Measurements from ENCODE around the gene GAPT. TPM values are rescaled to one million over a fixed set of nuclear protein-coding genes. Genes with fewer than 3 reads are reported as not detected.

GAPT gene
- total and polyA plus RNA-seq, 2 donors (not counting 3 experiments of a cell fraction or from before 2014, with no cell fraction given): not detected

DNA sequence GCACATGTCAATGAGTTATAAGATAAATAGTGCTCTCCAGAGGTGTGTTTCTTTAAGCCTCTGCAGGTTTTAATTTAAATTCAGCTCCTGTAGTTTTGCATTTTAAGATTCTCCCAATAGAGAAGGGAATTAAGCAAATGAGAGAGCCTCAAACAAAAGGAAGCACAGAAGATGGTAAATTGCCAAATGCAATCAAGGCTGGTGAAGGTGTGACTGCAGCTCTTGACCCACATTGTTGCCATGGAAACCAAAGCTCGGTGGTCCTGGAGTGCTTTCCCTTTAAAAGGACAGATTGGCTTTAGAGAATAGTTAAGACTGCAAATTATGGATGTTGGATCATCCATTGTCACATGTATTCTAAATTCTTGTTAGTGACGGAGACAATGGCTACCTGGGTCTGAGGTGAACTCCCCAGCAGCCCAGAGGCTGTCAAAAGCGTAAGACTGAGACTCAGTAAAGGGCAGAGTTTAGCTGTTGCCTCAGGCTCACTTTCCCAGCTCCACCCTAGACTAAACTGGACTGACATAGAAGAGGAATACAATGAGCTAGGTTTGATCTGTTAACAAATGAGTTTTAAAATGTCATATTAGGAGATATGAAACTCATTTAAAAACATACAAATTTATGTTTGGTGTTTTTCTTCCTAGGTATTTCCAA lies 12.3 kb downstream of the GAPT start:
- POLR2A ChIA-PET: no interaction called here
- Histone ChIP-seq H3K4me3 (replicated peaks in 1 of 3; ENCODE audit: insufficient read depth in 1 of 3, low read depth in 1 of 3, low read length in 3 of 3) (no peak overlapping the region), H2AFZ (ENCODE audit: low read depth, low read length) (no peak overlapping the region), H3K9ac (replicated peaks; ENCODE audit: extremely low read depth, insufficient read depth, low read length) (no peak overlapping the region), H3K79me2 (ENCODE audit: control insufficient read depth, insufficient read depth, low read length) (no peaks in the 10 kb centered on the region), H3K9me3 (replicated peaks; ENCODE audit: control insufficient read depth, insufficient read depth, low read length) (no peaks in the 10 kb centered on the region), H3K9me1 (replicated peaks; ENCODE audit: control insufficient read depth, extremely low read depth, insufficient read depth, low read length) (no peaks in the 10 kb centered on the region), H3K27ac (ENCODE audit: insufficient read depth, low read depth, low read length) (no peak overlapping the region), H3K4me2 (ENCODE audit: insufficient read depth, low read length) (no peak overlapping the region), H3K27me3 (ENCODE audit: control insufficient read depth in 2 of 2, insufficient read depth in 2 of 2, low read length in 2 of 2) (peaks cover 3 to 5% of the 10 kb centered on the region in 2 experiments), H3K36me3 (ENCODE audit: control insufficient read depth in 2 of 2, extremely low read depth in 1 of 2, insufficient read depth in 2 of 2, low read length in 2 of 2) (no peaks in the 10 kb centered on the region), H3K4me1 (ENCODE audit: control insufficient read depth, extremely low read depth, insufficient read depth, low read length) (no peaks in the 10 kb centered on the region), H4K20me1 (replicated peaks; ENCODE audit: control insufficient read depth, extremely low read depth, insufficient read depth, low read length) (no peaks in the 10 kb centered on the region)
- FAIRE-seq (no peak), DNase-seq (ENCODE audit: low read depth, low spot score) (no peak)
- TF ChIP-seq GATA2 (IDR thresholded peaks at IDR 0.05; ENCODE audit: insufficient read depth, insufficient read length, low read depth, low read length) (no peak), MYC (IDR thresholded peaks at IDR 0.05; ENCODE audit: low read depth, low read length) (no peak), JUN (IDR thresholded peaks at IDR 0.05; ENCODE audit: borderline replicate concordance, insufficient read depth, insufficient read length, low read depth) (no peak), MAX (IDR thresholded peaks at IDR 0.05; ENCODE audit: insufficient read depth, insufficient read length) (no peak), POLR2A (IDR thresholded peaks at IDR 0.05; ENCODE audit: low read depth, low read length) (no peak)
- TF ChIP-seq, protein P1, sequence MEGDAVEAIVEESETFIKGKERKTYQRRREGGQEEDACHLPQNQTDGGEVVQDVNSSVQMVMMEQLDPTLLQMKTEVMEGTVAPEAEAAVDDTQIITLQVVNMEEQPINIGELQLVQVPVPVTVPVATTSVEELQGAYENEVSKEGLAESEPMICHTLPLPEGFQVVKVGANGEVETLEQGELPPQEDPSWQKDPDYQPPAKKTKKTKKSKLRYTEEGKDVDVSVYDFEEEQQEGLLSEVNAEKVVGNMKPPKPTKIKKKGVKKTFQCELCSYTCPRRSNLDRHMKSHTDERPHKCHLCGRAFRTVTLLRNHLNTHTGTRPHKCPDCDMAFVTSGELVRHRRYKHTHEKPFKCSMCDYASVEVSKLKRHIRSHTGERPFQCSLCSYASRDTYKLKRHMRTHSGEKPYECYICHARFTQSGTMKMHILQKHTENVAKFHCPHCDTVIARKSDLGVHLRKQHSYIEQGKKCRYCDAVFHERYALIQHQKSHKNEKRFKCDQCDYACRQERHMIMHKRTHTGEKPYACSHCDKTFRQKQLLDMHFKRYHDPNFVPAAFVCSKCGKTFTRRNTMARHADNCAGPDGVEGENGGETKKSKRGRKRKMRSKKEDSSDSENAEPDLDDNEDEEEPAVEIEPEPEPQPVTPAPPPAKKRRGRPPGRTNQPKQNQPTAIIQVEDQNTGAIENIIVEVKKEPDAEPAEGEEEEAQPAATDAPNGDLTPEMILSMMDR (IDR thresholded peaks at IDR 0.05; ENCODE audit: extremely low read depth in 1 of 2, insufficient read depth in 1 of 2, low read depth in 1 of 2, low read length in 2 of 2): no peak
- dilution Hi-C loops (cut with MboI; ENCODE audit: extremely low pct_ligation_motif_present, low sequenced_read_pairs): no loop called here
- BruUV-seq (replicated peaks): no TSS peak
- intact Hi-C loops (cut with micrococcal nuclease): no loop called here
- CTCF ChIA-PET: interaction anchor here (11.9 kb wide), 1 partner anchor 345 kb away, joined by 203 read pairs; no protein-coding TSS in a partner anchor

All from endothelial cell of umbilical vein (primary cell).